ENCODE measurements around the gene SGTA. TPM values are rescaled to one million over a fixed set of nuclear protein-coding genes. Genes with fewer than 3 reads are reported as not detected.
A peak's percentile ranks its signal among the peaks of the same experiment; 100 is the strongest.
"Not testable (repeated sequence)": the region's sequence is repeated elsewhere in the genome, so short reads cannot be mapped to it uniquely, and the experiment has no call there.

Gene SGTA
- total RNA-seq, 1 experiment from 2014 or later = 85.7 TPM

- TF ChIP-seq TCF7L2 (IDR thresholded peaks at IDR 0.05; ENCODE audit: low read depth, low read length) (no peak), REST (IDR thresholded peaks at IDR 0.05; ENCODE audit: insufficient read depth in 1 of 2, low read depth in 2 of 2, low read length in 1 of 2) (no peak), POLR2AphosphoS5 (IDR thresholded peaks at IDR 0.05; ENCODE audit: low read depth, low read length) (no peak), SIN3A (IDR thresholded peaks at IDR 0.05; ENCODE audit: borderline replicate concordance, insufficient read depth, low read depth, low read length) (no peak), CTCF (IDR thresholded peaks at IDR 0.05) (no peak)
- Histone ChIP-seq H3K4me1 (ENCODE audit: control insufficient read depth, insufficient read depth, low read length) (0 out of 2 replicates have a peak, but pooled peaks cover 3% of the 10 kb centered on the region), H3K9me3 (ENCODE audit: control insufficient read depth, insufficient read depth, low read depth, low read length) (no peaks in the 10 kb centered on the region), H3K27ac (ENCODE audit: low read length) (no peak overlapping the region), H3K27me3 (ENCODE audit: control insufficient read depth, insufficient read depth, low read length) (no peaks in the 10 kb centered on the region), H3K36me3 (ENCODE audit: control insufficient read depth, insufficient read depth, low read length) (no peaks in the 10 kb centered on the region), H3K4me3 (ENCODE audit: low read depth in 2 of 2, low read length in 2 of 2) (no peak overlapping the region)
- no peak for DNase-seq (ENCODE audit: low read depth, low spot score)
- intact Hi-C loops (cut with micrococcal nuclease; ENCODE audit: unreplicated experiment) (no loop called here), in situ Hi-C loops (cut with HindIII; ENCODE audit: low pct_unique_long_range_greater_than_20kb, low sequenced_read_pairs) (no loop called here)
- no peak for ATAC-seq
- ChIA-PET POLR2A (no interaction called here), CTCF (no interaction called here)
- BruUV-seq (replicated peaks) = TSS peak; percentile 75
Observed at GRCh38 chr19:2715470-2716274, 67.4 kb downstream of the SGTA start.

- no peak for TF ChIP-seq POLR2AphosphoS5 (IDR thresholded peaks at IDR 0.05; ENCODE audit: low read depth, low read length)
- no peak for TF ChIP-seq CTCF (IDR thresholded peaks at IDR 0.05)
- ATAC-seq (no peak), DNase-seq (ENCODE audit: low read depth, low spot score) (no peak)
- Histone ChIP-seq H3K4me1 (ENCODE audit: control insufficient read depth, insufficient read depth, low read length) (0 out of 2 replicates have a peak, but pooled peaks cover 1% of the 10 kb centered on the region), H3K27me3 (ENCODE audit: control insufficient read depth, insufficient read depth, low read length) (no peaks in the 10 kb centered on the region), H3K27ac (ENCODE audit: low read length) (no peak overlapping the region), H3K4me3 (ENCODE audit: low read depth in 2 of 2, low read length in 2 of 2) (no peak overlapping the region), H3K36me3 (ENCODE audit: control insufficient read depth, insufficient read depth, low read length) (no peaks in the 10 kb centered on the region), H3K9me3 (ENCODE audit: control insufficient read depth, insufficient read depth, low read depth, low read length) (no peaks in the 10 kb centered on the region)
- in situ Hi-C loops (cut with HindIII; ENCODE audit: low pct_unique_long_range_greater_than_20kb, low sequenced_read_pairs) (no loop called here), intact Hi-C loops (cut with micrococcal nuclease; ENCODE audit: unreplicated experiment) (no loop called here)
- CTCF ChIA-PET = no interaction called here
- no TSS peak for BruUV-seq (replicated peaks)
- POLR2A ChIA-PET = no interaction called here
Observed at GRCh38 chr19:2714531-2715269, 68.4 kb downstream of the SGTA start.

- H3K4me1 ChIP-seq (ENCODE audit: control insufficient read depth, insufficient read depth, low read length); intact Hi-C loops (cut with micrococcal nuclease; ENCODE audit: unreplicated experiment); CTCF ChIA-PET; DNase-seq (ENCODE audit: low read depth, low spot score); H3K36me3 ChIP-seq (ENCODE audit: control insufficient read depth, insufficient read depth, low read length); H3K27me3 ChIP-seq (ENCODE audit: control insufficient read depth, insufficient read depth, low read length); ATAC-seq; H3K27ac ChIP-seq (ENCODE audit: low read length); BruUV-seq (replicated peaks); H3K9me3 ChIP-seq (ENCODE audit: control insufficient read depth, insufficient read depth, low read depth, low read length); in situ Hi-C loops (cut with HindIII; ENCODE audit: low pct_unique_long_range_greater_than_20kb, low sequenced_read_pairs); H3K4me3 ChIP-seq (ENCODE audit: low read depth in 2 of 2, low read length in 2 of 2); POLR2A ChIA-PET: not testable (repeated sequence)
Observed at GRCh38 chr19:2714102-2714501, 69.0 kb downstream of the SGTA start.

GRCh38 chr19:2713170-2713569 is 69.9 kb downstream of the SGTA start:
- H3K4me1 ChIP-seq (ENCODE audit: control insufficient read depth, insufficient read depth, low read length); H3K4me3 ChIP-seq (ENCODE audit: low read depth in 2 of 2, low read length in 2 of 2); H3K27me3 ChIP-seq (ENCODE audit: control insufficient read depth, insufficient read depth, low read length); ATAC-seq; CTCF ChIA-PET; BruUV-seq (replicated peaks); H3K27ac ChIP-seq (ENCODE audit: low read length); DNase-seq (ENCODE audit: low read depth, low spot score); intact Hi-C loops (cut with micrococcal nuclease; ENCODE audit: unreplicated experiment); H3K9me3 ChIP-seq (ENCODE audit: control insufficient read depth, insufficient read depth, low read depth, low read length); in situ Hi-C loops (cut with HindIII; ENCODE audit: low pct_unique_long_range_greater_than_20kb, low sequenced_read_pairs); POLR2A ChIA-PET; H3K36me3 ChIP-seq (ENCODE audit: control insufficient read depth, insufficient read depth, low read length): not testable (repeated sequence)
